Lower lobe of right lung (tissue), 2 donors: ENCODE measurements around the gene SART3. TPM values are rescaled to one million over a fixed set of nuclear protein-coding genes. Genes with fewer than 3 reads are reported as not detected.

Experiments
- ATAC-seq, 2 donors: fragments of 200-7000 bp; cut with Tn5 transposase; one replicate each; pipeline ENCODE4 v1.9.1; 2020 to 2022; ENCODE audit warnings: mild to moderate bottlenecking in 2 of 2, moderate library complexity in 2 of 2
- DNase-seq: peaks from one replicate; pipeline ENCODE4 v3.0.0-alpha.2; 2020
- H3K27ac ChIP-seq: fragments of 200-600 bp; one replicate; pipeline ENCODE4 v1.8.0; 2022
- H3K27me3 ChIP-seq: fragments of 200-600 bp; one replicate; pipeline ENCODE4 v1.8.0; 2022; ENCODE audit warnings: low read depth
- H3K36me3 ChIP-seq: fragments of 200-600 bp; one replicate; pipeline ENCODE4 v1.8.0; 2022; ENCODE audit warnings: mild to moderate bottlenecking
- H3K4me1 ChIP-seq: fragments of 200-600 bp; one replicate; pipeline ENCODE4 v1.8.0; 2022
- H3K4me3 ChIP-seq: fragments of 200-600 bp; one replicate; pipeline ENCODE4 v1.8.0; 2022; ENCODE audit warnings: mild to moderate bottlenecking
- H3K9me3 ChIP-seq: fragments of 200-600 bp; one replicate; pipeline ENCODE4 v1.8.0; 2022
- CTCF ChIP-seq: fragments of 200-600 bp; IDR thresholded peaks from one replicate; pipeline ENCODE4 v1.8.0; 2022; ENCODE audit warnings: antibody characterized with exemption, mild to moderate bottlenecking
- intact Hi-C: fragments of 100-400 bp; cut with DNase I; formaldehyde crosslinking; loops from one replicate; pipeline ENCODE4 v1.11.0; 2022
- total RNA-seq: library from RNA; stranded (reverse); fragmentation: NEBNext Ultra II Directional; extraction: Animal tissue kit (Norgen Biotek cat#: 25700); gene quantifications from one replicate; pipeline ENCODE4 v1.2.1, GENCODE V29; 2021
- donor health status: DM: no; HTN: yes; CAD: no; lungs with severe emphysema.

SART3 gene
- total RNA-seq, 1 donor from 2014 or later: 42.8 TPM

GRCh38 chr12:108580531-108580930, 19.6 kb upstream of the SART3 start:
- H3K9me3 ChIP-seq: no peaks in the 10 kb centered on the region
- intact Hi-C loops: no loop called here
- no peaks in the 10 kb centered on the region for H3K27me3 ChIP-seq
- ATAC-seq (peak in 1 of 2 donors; percentile 17), DNase-seq (no peak)
- H3K36me3 ChIP-seq: no peaks in the 10 kb centered on the region
- no peak overlapping the region for H3K4me3 ChIP-seq
- peaks cover 6% of the 10 kb centered on the region for H3K4me1 ChIP-seq
- peak overlapping the region; percentile 60 for H3K27ac ChIP-seq
- TF ChIP-seq CTCF: no peak

GRCh38 chr12:108578813-108579212, 17.8 kb upstream of the SART3 start:
- intact Hi-C loops: no loop called here
- H3K4me3 ChIP-seq: no peak overlapping the region
- ATAC-seq (no peak), DNase-seq (no peak)
- H3K36me3 ChIP-seq: no peaks in the 10 kb centered on the region
- H3K27me3 ChIP-seq: no peaks in the 10 kb centered on the region
- no peaks in the 10 kb centered on the region for H3K9me3 ChIP-seq
- peaks cover 6% of the 10 kb centered on the region for H3K4me1 ChIP-seq
- no peak overlapping the region for H3K27ac ChIP-seq
- no peak for TF ChIP-seq CTCF

- DNase-seq (no peak), ATAC-seq (no peak)
- Histone ChIP-seq H3K4me1 (peaks cover 6% of the 10 kb centered on the region), H3K27me3 (no peaks in the 10 kb centered on the region), H3K9me3 (no peaks in the 10 kb centered on the region), H3K27ac (no peak overlapping the region), H3K36me3 (no peaks in the 10 kb centered on the region), H3K4me3 (no peak overlapping the region)
- intact Hi-C loops: no loop called here
- no peak for TF ChIP-seq CTCF
Observed at GRCh38 chr12:108578264-108578663, 17.3 kb upstream of the SART3 start.

GRCh38 chr12:108577458-108577857, 16.5 kb upstream of the SART3 start:
- H3K9me3 ChIP-seq: no peaks in the 10 kb centered on the region
- peaks cover 6% of the 10 kb centered on the region for H3K4me1 ChIP-seq
- no peak for ATAC-seq
- H3K36me3 ChIP-seq: no peaks in the 10 kb centered on the region
- DNase-seq: no peak
- no peak for TF ChIP-seq CTCF
- no peak overlapping the region for H3K4me3 ChIP-seq
- H3K27ac ChIP-seq: no peak overlapping the region
- intact Hi-C loops: no loop called here
- no peaks in the 10 kb centered on the region for H3K27me3 ChIP-seq

- no peak for ATAC-seq
- Histone ChIP-seq H3K4me1 (peaks cover 6% of the 10 kb centered on the region), H3K36me3 (no peaks in the 10 kb centered on the region), H3K4me3 (no peak overlapping the region), H3K9me3 (no peaks in the 10 kb centered on the region), H3K27ac (no peak overlapping the region), H3K27me3 (no peaks in the 10 kb centered on the region)
- no peak for DNase-seq
- no peak for TF ChIP-seq CTCF
- intact Hi-C loops: no loop called here
Observed at GRCh38 chr12:108576660-108577234, 15.8 kb upstream of the SART3 start.
